Measurements from ENCODE around the gene TBC1D1.

DNA sequence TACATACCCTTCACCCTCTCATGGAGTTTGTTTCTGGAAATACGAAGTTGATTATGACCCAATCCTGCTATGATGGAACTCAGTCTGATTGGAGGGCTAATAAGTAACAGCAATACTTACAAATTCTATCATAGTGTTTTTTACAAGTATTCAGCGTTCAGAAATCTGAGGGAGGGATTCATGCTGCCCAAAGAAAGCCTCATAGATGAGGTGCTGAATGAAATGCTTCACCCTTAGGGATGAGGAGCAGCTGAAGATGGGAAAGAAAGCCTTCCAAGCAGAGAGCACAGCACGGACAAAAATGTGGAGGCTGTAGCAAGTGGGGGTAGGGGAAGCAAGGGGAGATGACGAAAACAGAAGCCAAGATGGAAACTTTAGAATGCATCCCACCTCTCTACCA lies 27.9 kb upstream of the TBC1D1 start:
- no peak for TF ChIP-seq CTCF (conservative IDR thresholded peaks at IDR 0.05)
- TF ChIP-seq ZFX (IDR thresholded peaks at IDR 0.05) = no peak
